ENCODE measurements around the gene ASRGL1.

DNA sequence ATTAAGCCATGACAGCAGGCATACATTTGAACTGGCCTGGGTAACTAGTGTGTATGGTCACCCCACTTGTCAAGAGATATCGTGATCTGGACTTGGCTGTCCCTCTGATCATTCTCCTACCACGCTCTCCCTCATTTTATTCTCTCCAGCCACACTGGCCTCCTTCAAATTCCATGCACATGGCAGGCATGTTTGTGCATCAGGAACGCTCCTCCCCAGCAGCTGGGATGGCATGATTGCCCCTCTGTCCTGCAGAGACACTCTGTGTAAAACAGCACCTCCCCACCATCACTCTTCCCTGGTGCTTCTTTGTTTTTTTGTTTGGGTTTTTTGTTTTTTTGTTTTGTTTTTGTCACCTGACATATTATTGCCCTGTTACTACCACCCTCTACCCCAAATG is 50.1 kb downstream of the ASRGL1 start:
- TF ChIP-seq, protein P1, sequence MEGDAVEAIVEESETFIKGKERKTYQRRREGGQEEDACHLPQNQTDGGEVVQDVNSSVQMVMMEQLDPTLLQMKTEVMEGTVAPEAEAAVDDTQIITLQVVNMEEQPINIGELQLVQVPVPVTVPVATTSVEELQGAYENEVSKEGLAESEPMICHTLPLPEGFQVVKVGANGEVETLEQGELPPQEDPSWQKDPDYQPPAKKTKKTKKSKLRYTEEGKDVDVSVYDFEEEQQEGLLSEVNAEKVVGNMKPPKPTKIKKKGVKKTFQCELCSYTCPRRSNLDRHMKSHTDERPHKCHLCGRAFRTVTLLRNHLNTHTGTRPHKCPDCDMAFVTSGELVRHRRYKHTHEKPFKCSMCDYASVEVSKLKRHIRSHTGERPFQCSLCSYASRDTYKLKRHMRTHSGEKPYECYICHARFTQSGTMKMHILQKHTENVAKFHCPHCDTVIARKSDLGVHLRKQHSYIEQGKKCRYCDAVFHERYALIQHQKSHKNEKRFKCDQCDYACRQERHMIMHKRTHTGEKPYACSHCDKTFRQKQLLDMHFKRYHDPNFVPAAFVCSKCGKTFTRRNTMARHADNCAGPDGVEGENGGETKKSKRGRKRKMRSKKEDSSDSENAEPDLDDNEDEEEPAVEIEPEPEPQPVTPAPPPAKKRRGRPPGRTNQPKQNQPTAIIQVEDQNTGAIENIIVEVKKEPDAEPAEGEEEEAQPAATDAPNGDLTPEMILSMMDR (conservative IDR thresholded peaks at IDR 0.05) = no peak
- no peak for TF ChIP-seq ZFX (IDR thresholded peaks at IDR 0.05)

Measured in C4-2B (cell line).